GM18909 (cell line): ENCODE data around the gene B4GALT2.

Experiments
- ATAC-seq: cut with Tn5 transposase; IDR thresholded peaks from one replicate; pipeline ENCODE4 v1.9.1; 2021; ENCODE audit warnings: mild to moderate bottlenecking; ENCODE audit not compliant: unreplicated experiment, poor library complexity

B4GALT2 gene

GRCh38 chr1:44024903-44025525 lies 46.0 kb downstream of the B4GALT2 start:
- ATAC-seq = no peak

GRCh38 chr1:44025816-44026215 lies 46.8 kb downstream of the B4GALT2 start:
- no peak for ATAC-seq

GRCh38 chr1:44027320-44027719 lies 48.3 kb downstream of the B4GALT2 start:
- ATAC-seq = no peak

GRCh38 chr1:44029260-44029910 lies 50.4 kb downstream of the B4GALT2 start:
- ATAC-seq = no peak

GRCh38 chr1:44029911-44030604 lies 51.0 kb downstream of the B4GALT2 start:
- ATAC-seq = peak; percentile 87

- peak; percentile 25 for ATAC-seq
These were observed 51.7 kb downstream of the B4GALT2 start for GRCh38 chr1:44030605-44031251.

- no peak for ATAC-seq
These were observed 52.5 kb downstream of the B4GALT2 start, which contains the start of gene SLC6A9 for GRCh38 chr1:44031252-44032169. TSS of gene SLC6A9 (minus strand) at chr1:44031462. CDS start at chr1:44024277, 7,185 bp downstream.

- ATAC-seq = no peak
These were observed 53.3 kb downstream of the B4GALT2 start for GRCh38 chr1:44032170-44032790.

GRCh38 chr1:44033041-44033575 lies 54.1 kb downstream of the B4GALT2 start:
- no peak for ATAC-seq

- ATAC-seq = no peak
These were observed 54.7 kb downstream of the B4GALT2 start for GRCh38 chr1:44033756-44034155.

GRCh38 chr1:44034423-44034822 lies 55.4 kb downstream of the B4GALT2 start:
- ATAC-seq = no peak

- no peak for ATAC-seq
These were observed 56.1 kb downstream of the B4GALT2 start for GRCh38 chr1:44034976-44035716.

- ATAC-seq = no peak
These were observed 56.9 kb downstream of the B4GALT2 start for GRCh38 chr1:44035726-44036408.

- no peak for ATAC-seq
These were observed 57.6 kb downstream of the B4GALT2 start for GRCh38 chr1:44036409-44037139.

GRCh38 chr1:44037154-44037553 lies 58.1 kb downstream of the B4GALT2 start:
- no peak for ATAC-seq

- ATAC-seq = no peak
These were observed 60.1 kb downstream of the B4GALT2 start for GRCh38 chr1:44038876-44039657.

GRCh38 chr1:44040418-44040817 lies 61.4 kb downstream of the B4GALT2 start:
- no peak for ATAC-seq
